SKM-1 (cell line): ENCODE results near the gene TRPV3.
"Not testable (repeated sequence)": the region's sequence is repeated elsewhere in the genome, so short reads cannot be mapped to it uniquely, and the experiment has no call there.

Source experiments
- DNase-seq: peaks from one replicate; lab custom pipeline; 2025; ENCODE audit not compliant: unreplicated experiment; lab: John Stamatoyannopoulos, UW

TRPV3 gene

GRCh38 chr17:3527468-3527867 lies 30.1 kb downstream of the TRPV3 start:
- DNase-seq, result no peak

DNA sequence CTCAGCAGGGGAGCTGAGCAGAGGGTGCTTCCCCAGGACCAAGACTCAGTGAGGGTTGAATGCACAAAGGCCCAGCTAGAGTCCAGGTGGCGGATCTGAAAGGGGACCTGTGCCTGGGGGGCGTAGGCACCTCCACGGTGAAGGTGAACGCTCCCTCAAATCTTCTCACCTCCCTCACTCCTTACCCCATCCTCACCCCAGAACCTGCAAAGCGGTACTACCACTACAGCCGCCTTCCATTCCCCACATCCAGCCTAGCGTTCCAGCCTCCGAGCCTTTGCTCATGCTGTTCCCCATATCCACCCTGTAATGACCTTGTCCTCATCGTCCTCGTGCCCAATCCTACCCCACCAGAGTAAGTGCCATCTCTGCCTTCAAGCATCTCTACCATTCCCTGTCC lies 30.6 kb downstream of the TRPV3 start:
- no peak for DNase-seq

DNA sequence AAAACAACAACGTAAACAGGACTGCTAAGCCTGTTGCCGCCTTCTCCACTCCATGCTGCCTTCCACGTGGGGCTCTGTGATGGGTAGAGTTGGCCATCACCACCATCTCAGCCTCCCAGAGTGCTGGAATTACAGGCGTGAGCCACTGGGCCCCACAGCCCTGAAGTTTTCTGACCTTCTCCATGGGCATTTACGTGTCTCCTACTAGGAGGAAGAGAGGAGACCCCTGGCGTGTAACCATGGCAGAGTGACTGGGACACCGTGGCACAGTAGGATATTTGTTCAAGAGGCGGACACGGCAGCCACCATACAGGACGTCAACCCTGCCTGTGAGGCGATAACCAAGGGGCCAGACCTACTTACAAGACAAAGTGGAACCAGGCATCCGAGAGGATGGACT lies 31.1 kb downstream of the TRPV3 start:
- no peak for DNase-seq

DNA sequence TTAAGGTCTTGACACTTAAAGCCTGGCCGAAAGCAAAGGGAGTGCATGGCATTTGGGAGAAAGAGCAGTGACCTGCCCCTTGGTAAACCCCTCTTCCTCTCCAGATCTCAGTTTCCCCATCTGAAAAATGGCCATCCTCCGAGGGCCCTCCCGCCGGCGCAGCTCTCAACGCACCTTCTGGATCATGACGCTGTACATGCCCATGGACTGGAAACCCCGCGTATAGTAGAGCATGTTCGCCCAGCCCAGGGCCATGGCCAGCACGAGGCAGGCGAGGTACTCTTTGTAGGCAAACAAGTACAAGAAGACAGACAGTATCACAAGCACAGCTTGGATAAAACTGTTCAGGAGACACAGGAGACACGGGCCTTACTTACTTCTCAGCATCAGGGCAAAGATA lies 33.6 kb downstream of the TRPV3 start:
- DNase-seq, result no peak

GRCh38 chr17:3519472-3519871 lies 38.1 kb downstream of the TRPV3 start:
- DNase-seq, result not testable (repeated sequence)

DNA sequence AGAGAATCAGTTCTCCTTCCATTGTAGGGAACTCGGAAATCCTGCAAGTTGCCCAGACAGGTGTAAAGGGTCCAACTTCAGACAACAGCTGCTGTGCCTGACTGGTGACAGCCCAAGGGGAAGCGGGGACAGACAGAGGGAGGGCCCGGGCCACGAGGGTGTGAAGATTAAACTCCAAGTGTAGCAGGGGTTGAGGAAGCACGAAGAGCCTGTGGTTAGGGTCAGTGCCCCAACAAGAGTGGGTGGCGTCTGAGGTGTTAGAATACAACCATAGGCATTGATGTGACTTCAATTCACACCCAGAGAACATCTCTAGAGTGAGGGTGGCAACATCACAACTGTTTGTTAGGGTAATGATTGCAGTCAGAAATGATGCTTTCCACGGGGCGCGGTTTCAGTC lies 42.7 kb downstream of the TRPV3 start:
- DNase-seq, result no peak

DNA sequence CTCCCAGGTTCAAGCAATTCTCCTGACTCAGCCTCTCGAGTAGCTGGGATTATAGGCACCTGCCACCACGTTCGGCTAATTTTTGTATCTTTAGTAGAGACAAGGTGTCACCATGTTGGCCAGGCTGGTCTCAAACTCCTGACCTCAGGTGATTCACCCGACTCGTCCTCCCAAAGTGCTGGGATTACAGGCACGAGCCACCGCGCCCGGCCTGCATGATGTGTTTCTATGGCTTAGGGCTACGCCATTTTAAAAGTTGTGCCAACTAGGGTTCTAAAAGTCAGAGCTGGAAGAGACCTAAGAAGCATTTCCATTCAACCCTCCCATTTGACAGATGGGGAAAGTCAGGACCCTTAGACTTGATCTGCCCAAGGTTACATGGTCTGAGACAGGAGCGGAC lies 43.4 kb downstream of the TRPV3 start:
- DNase-seq, result not testable (repeated sequence)

- no peak for DNase-seq
Measured at GRCh38 chr17:3513305-3514035, 44.1 kb downstream of the TRPV3 start.

- DNase-seq, result no peak
Measured at GRCh38 chr17:3512505-3513171, 45.0 kb downstream of the TRPV3 start.

DNA sequence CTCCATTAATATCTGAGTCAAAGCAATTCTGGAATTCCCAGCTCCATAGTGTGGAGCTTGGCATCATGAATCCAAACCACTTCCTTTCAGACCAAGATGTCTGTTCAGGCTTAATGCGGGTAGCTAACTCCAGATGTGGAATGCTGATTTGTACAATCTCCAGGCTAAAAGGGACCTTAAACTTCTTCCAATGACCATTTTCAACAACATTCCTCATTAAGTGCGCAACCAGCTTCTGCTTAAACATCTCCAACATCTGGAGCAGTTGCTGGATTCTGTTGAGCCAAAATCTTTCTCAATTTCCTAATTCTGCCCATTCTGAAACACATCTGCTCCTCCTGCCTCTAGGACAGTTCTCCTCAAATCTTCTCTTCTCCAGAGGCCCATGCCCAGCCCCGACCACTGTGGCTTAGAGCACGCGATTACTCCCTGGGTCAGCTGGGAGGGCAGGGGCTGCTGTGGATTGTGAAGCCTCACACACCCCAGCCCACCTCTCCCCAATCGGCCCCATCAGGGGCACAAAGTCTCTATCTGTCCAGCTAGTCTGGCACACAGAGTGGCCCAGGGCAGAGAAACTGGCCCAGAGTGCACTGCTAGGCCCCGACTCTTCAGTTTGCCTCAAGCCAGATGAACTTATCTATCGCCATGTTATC lies 45.6 kb downstream of the TRPV3 start:
- DNase-seq, result no peak

DNA sequence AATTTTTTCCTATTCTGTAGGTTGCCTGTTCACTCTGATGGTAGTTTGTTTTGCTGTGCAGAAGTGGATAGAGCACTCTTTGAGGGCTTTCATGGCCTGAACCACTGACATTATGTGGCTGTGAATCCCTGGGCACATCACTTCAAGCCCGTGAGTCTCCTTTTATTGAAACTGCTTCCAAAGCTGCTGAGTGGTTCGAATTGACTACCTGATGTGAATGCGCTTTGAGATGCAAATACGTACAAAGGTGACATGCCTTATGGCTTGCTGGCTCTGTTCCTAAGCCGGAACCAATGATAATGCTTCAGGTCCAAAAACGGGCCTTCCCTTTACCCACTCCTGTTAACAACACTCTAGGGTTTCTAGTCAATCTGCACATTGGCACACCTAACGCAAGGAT lies 47.5 kb downstream of the TRPV3 start:
- no peak for DNase-seq

DNA sequence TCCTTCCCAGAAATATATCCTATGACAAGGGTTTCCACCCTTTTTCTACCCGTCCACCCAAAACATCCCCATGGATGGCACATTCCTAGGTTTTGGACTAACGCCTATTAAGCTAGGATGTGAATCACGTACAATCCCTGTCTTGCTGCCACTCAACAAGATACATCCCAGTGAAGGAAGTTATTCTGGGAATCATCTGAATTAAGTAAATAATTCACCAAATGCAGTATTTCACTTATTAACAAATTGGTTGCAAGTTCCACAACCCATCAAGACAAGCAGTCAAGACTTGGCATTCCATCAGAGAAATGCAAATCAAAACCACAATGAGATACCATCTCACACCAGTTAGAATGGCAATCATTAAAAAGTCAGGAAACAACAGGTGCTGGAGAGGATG lies 49.7 kb downstream of the TRPV3 start:
- DNase-seq, result no peak

DNA sequence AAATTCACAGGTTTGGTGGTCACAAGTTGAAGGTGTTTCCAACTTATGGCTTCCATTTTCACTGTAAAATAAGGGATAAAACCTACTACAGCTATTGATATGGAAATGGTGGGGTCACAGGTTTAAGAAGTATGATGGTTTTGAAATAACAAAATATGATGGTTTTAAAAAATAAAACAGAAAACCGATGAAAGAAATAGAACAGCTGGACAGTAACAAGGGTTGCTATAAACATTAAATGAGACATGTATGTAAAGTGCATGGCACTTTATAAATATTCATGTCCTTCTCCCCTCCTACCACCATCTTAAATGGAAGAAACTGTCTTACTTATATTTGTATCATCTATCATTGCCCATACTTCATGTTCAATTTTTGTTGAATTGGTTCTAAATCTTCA lies 50.5 kb downstream of the TRPV3 start:
- no peak for DNase-seq

GRCh38 chr17:3506054-3506453 lies 51.6 kb downstream of the TRPV3 start:
- no peak for DNase-seq

GRCh38 chr17:3505008-3505407 lies 52.6 kb downstream of the TRPV3 start:
- DNase-seq, result no peak

- no peak for DNase-seq
Measured at GRCh38 chr17:3503285-3503684, 54.3 kb downstream of the TRPV3 start.

DNA sequence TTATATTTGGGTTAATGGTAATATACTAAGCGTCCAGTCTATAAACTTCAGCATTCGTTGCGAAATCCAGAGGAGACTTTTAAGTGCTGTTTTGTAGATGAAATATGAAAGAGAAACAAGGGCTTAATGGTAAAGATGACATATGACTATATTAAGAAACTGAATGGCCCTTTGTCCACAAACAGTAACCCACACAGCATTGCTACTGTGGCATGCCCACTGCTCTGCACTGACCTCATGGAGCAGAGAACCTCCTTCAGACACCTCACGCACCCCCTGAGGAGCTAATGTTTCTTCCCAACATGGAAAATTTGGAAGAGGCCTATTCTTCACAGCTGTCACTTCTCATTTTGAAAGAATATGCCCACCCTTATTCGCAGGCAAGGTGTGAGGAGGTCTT lies 55.1 kb downstream of the TRPV3 start:
- no peak for DNase-seq

- no peak for DNase-seq
Measured at GRCh38 chr17:3501344-3501743, 56.3 kb downstream of the TRPV3 start.

GRCh38 chr17:3497101-3497500 lies 60.5 kb downstream of the TRPV3 start:
- DNase-seq, result no peak

- DNase-seq, result no peak
Measured at GRCh38 chr17:3485481-3486068, 72.0 kb downstream of the TRPV3 start.

GRCh38 chr17:3482852-3483251 lies 74.8 kb downstream of the TRPV3 start:
- DNase-seq, result no peak

DNA sequence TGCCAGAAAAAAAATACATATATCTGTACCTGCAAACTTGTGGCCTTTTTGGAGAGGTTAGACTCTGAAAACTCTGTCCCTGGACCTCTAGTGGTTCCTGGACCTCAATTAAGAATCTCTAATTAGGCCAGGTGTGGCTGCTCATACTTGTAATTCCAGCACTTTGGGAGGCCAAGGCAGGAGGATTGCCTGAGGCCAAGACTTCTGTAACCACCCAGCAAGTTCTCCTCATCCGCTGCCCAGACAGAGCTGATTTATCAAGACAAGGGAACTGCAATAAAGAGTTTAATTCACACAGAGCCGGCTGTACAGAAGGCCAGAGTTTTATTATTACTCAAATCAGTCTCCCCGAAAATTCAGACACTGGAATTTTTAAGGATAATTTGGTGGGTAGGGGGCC lies 77.6 kb downstream of the TRPV3 start:
- DNase-seq, result no peak
